A549 (cell line): ENCODE measurements around the gene IL17RA.

Source experiments
- RAD21 ChIP-seq, 2 experiments: fragments of >200 bp in 1 of 2; sonication (Bioruptor Twin) in 1 of 2; formaldehyde crosslinking in 1 of 2; IDR thresholded peaks in 1 of 2; conservative IDR thresholded peaks in 1 of 2; 2 replicates in 1 of 2; 3 replicates in 1 of 2; pipeline ENCODE4 v1.6.1; 2012 to 2018; ENCODE audit warnings: inconsistent platforms in 1 of 2
- TF ChIP-seq, protein P1 (sequence below): fragments of >200 bp; sonication (Bioruptor Twin); formaldehyde crosslinking; IDR thresholded peaks from 3 replicates; pipeline ENCODE4 v1.5.1; 2016

DNA sequence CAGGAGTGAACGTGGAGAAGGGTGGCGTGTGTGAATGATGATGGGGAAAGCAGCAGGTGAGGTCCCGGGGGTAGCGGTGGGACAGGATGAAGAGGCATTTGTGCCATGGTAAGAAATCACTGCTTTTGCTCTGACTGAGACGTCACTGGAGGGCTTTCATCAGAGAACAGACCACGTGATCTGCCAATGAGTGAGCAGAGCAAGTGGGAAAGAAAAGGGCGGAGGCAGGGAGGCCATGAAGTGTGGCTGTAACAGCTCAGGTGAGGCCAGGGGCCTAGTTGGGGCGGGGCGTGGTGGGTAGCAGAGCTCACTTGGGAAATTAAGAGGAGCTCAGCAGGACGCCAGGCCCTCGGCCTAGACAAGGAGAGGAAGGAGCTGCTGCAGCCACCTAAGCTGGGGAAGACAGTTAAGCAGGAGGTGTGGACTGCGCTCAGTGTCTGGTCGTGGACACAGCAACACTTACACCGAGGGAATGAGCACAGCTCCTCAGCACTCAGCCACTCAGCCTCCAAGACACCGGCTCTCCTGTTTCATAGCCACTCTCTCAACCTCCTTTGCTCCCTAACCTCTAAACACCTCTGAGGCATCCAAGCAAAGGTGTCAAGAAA is 50.5 kb downstream of the IL17RA start:
- TF ChIP-seq RAD21 (conservative IDR thresholded peaks at IDR 0.05 in 1 of 2, IDR thresholded peaks at IDR 0.05 in 1 of 2) = no peak
- TF ChIP-seq, protein P1, sequence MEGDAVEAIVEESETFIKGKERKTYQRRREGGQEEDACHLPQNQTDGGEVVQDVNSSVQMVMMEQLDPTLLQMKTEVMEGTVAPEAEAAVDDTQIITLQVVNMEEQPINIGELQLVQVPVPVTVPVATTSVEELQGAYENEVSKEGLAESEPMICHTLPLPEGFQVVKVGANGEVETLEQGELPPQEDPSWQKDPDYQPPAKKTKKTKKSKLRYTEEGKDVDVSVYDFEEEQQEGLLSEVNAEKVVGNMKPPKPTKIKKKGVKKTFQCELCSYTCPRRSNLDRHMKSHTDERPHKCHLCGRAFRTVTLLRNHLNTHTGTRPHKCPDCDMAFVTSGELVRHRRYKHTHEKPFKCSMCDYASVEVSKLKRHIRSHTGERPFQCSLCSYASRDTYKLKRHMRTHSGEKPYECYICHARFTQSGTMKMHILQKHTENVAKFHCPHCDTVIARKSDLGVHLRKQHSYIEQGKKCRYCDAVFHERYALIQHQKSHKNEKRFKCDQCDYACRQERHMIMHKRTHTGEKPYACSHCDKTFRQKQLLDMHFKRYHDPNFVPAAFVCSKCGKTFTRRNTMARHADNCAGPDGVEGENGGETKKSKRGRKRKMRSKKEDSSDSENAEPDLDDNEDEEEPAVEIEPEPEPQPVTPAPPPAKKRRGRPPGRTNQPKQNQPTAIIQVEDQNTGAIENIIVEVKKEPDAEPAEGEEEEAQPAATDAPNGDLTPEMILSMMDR = no peak
